Peyer's patch (tissue), 4 donors: ENCODE results near the gene ZFYVE1.

ENCODE experiments used
- POLR2A ChIP-seq, 2 donors: fragments of 450-650 bp; IDR thresholded peaks; one replicate each; pipeline ENCODE4 v1.5.1; 2017; ENCODE audit warnings: antibody characterized with exemption in 2 of 2, mild to moderate bottlenecking in 2 of 2, moderate library complexity in 2 of 2
- TF ChIP-seq, protein P1 (sequence below), 6 experiments: fragments of 450-650 bp in 4 of 6; fragments of 200-600 bp in 2 of 6; sonication (generic) in 1 of 6; IDR thresholded peaks; one replicate each; pipeline ENCODE4 v1.5.1; 2017 to 2019; ENCODE audit warnings: antibody characterized with exemption in 6 of 6, mild to moderate bottlenecking in 3 of 6, moderate library complexity in 1 of 6

DNA sequence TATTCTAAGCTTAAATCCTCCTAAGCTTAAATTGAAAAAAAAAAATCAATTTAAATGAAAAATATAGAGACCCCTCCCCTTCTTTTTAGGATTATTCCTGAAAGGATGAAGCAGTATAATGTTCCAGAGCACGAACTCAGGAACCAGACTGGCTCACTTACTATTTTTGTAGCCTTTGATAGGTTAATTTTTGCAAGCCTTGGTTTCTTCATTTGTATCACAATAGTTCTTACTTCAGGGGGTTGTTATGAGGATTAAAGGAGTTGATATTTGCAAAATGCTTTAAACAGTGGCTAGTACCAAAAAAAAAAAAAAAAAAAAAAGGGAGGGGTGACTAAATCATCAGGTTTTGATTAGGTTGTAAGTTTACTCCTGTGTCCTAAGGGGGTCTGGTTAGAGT, 28.3 kb upstream of the ZFYVE1 start:
- no peak for TF ChIP-seq POLR2A (IDR thresholded peaks at IDR 0.05)
- TF ChIP-seq, protein P1, sequence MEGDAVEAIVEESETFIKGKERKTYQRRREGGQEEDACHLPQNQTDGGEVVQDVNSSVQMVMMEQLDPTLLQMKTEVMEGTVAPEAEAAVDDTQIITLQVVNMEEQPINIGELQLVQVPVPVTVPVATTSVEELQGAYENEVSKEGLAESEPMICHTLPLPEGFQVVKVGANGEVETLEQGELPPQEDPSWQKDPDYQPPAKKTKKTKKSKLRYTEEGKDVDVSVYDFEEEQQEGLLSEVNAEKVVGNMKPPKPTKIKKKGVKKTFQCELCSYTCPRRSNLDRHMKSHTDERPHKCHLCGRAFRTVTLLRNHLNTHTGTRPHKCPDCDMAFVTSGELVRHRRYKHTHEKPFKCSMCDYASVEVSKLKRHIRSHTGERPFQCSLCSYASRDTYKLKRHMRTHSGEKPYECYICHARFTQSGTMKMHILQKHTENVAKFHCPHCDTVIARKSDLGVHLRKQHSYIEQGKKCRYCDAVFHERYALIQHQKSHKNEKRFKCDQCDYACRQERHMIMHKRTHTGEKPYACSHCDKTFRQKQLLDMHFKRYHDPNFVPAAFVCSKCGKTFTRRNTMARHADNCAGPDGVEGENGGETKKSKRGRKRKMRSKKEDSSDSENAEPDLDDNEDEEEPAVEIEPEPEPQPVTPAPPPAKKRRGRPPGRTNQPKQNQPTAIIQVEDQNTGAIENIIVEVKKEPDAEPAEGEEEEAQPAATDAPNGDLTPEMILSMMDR (IDR thresholded peaks at IDR 0.05) = no peak
